Parathyroid adenoma (tissue), 2 donors: Measurements from ENCODE around the gene CCNH.

ENCODE experiments used
- H2AFZ ChIP-seq: fragments of 300-600 bp; sonication (generic); one replicate; pipeline ENCODE4 v1.7.0; 2017; ENCODE audit warnings: antibody characterized with exemption, mild to moderate bottlenecking
- H3K27ac ChIP-seq: fragments of 300-600 bp; sonication (generic); one replicate; pipeline ENCODE4 v1.7.0; 2017
- H3K27me3 ChIP-seq: fragments of 300-600 bp; sonication (generic); one replicate; pipeline ENCODE4 v1.7.0; 2017; ENCODE audit warnings: low read length; ENCODE audit not compliant: control insufficient read depth, insufficient read depth
- H3K36me3 ChIP-seq: fragments of 300-600 bp; sonication (generic); one replicate; pipeline ENCODE4 v1.7.0; 2017; ENCODE audit warnings: low read length; ENCODE audit not compliant: control insufficient read depth, insufficient read depth
- H3K4me1 ChIP-seq: fragments of 300-600 bp; sonication (generic); one replicate; pipeline ENCODE4 v1.7.0; 2017; ENCODE audit warnings: control low read depth
- H3K4me2 ChIP-seq: fragments of 300-600 bp; sonication (generic); one replicate; pipeline ENCODE4 v1.7.0; 2017; ENCODE audit warnings: low read length
- H3K4me3 ChIP-seq: fragments of 300-600 bp; sonication (generic); one replicate; pipeline ENCODE4 v1.7.0; 2017; ENCODE audit warnings: low read depth, low read length
- H3K79me2 ChIP-seq: fragments of 300-600 bp; sonication (generic); one replicate; pipeline ENCODE4 v1.7.0; 2017; ENCODE audit warnings: control low read depth
- H3K9ac ChIP-seq: fragments of 300-600 bp; sonication (generic); one replicate; pipeline ENCODE4 v1.7.0; 2017; ENCODE audit warnings: mild to moderate bottlenecking
- H3K9me3 ChIP-seq: fragments of 300-600 bp; sonication (generic); one replicate; pipeline ENCODE4 v1.7.0; 2017; ENCODE audit warnings: low read length; ENCODE audit not compliant: control insufficient read depth
- CTCF ChIP-seq: fragments of 300-600 bp; sonication (generic); IDR thresholded peaks from one replicate; pipeline ENCODE4 v1.7.0; 2017; ENCODE audit warnings: antibody characterized with exemption, mild to moderate bottlenecking
- donor health status: primary hyperparathyroidism.

Gene CCNH

DNA sequence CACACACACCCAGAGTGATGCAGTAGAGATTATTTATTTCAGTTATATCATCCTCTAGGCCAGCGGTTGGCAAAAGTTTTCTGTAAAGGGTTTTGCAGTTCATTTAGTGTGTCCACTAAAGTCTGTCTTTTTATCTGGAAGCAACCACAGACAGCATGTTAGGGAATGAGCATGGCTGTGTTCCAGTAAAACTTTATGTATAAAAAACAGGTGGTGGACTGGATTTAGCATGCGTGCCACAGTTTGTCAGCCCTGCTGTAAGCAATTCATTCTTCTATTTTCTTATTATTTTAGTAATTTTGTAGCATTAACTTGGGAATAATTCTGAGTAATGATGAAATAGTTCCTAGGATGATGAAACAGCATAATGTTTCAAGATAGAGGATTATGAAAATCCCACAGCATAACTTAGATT is 51.7 kb downstream of the CCNH start:
- TF ChIP-seq CTCF: no peak
- no peaks in the 10 kb centered on the region for H3K36me3 ChIP-seq

DNA sequence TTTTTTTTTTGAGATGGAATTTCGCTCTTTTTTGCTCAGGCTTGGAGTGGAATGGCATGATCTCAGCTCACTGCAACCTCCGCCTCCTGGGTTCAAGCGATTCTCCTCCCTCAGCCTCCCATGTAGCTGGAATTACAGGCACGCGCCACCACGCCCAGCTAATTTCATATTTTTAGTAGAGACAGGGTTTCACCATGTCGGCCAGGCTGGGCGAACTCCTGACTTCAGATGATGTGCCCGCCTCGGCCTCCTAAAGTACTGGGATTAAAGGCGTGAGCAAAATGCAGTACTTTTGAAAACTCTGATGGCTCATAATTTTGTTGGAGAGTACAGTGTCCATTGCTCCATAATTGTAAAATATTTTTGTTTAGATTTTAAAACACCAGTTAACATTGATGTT is 52.6 kb downstream of the CCNH start:
- no peaks in the 10 kb centered on the region for H3K27me3 ChIP-seq
- no peak overlapping the region for H2AFZ ChIP-seq
- no peak overlapping the region for H3K27ac ChIP-seq
- H3K4me1 ChIP-seq: no peaks in the 10 kb centered on the region
- H3K4me2 ChIP-seq: no peak overlapping the region
- H3K9me3 ChIP-seq: no peaks in the 10 kb centered on the region
- TF ChIP-seq CTCF: no peak
- H3K79me2 ChIP-seq: no peaks in the 10 kb centered on the region
- H3K9ac ChIP-seq: no peak overlapping the region
- no peak overlapping the region for H3K4me3 ChIP-seq
- H3K36me3 ChIP-seq: no peaks in the 10 kb centered on the region

More for the DNA sequence above, 51.7 kb downstream of the CCNH start:
- H3K4me1 ChIP-seq: no peaks in the 10 kb centered on the region
- no peak overlapping the region for H3K9ac ChIP-seq
- no peaks in the 10 kb centered on the region for H3K27me3 ChIP-seq
- no peaks in the 10 kb centered on the region for H3K9me3 ChIP-seq
- no peak overlapping the region for H3K4me3 ChIP-seq
- no peak overlapping the region for H2AFZ ChIP-seq
- no peaks in the 10 kb centered on the region for H3K79me2 ChIP-seq
- H3K4me2 ChIP-seq: no peak overlapping the region
- H3K27ac ChIP-seq: no peak overlapping the region

DNA sequence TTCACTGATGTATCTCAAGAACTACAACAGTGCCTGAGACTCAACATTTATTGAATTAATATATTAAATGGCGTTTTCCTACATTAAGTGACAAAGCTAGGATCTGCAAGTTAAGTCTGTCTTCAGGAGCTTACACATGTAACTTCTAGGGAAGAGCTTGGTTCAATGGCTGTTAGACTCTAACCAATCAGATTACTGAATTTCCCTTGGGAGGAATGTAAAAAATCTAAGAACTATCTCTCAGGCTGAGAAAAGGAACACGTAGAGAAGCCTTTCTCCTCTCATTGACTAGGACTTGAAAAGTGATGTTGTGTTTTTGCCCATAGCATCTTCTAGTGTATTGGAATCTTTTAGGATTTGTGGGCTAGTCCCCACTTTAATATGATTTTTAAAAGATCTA is 53.6 kb downstream of the CCNH start:
- Histone ChIP-seq H3K36me3 (no peaks in the 10 kb centered on the region), H3K27me3 (no peaks in the 10 kb centered on the region), H3K4me1 (no peaks in the 10 kb centered on the region), H3K79me2 (no peaks in the 10 kb centered on the region), H3K27ac (no peak overlapping the region), H3K9me3 (no peaks in the 10 kb centered on the region), H3K4me3 (no peak overlapping the region), H2AFZ (no peak overlapping the region), H3K9ac (no peak overlapping the region), H3K4me2 (no peak overlapping the region)
- no peak for TF ChIP-seq CTCF

DNA sequence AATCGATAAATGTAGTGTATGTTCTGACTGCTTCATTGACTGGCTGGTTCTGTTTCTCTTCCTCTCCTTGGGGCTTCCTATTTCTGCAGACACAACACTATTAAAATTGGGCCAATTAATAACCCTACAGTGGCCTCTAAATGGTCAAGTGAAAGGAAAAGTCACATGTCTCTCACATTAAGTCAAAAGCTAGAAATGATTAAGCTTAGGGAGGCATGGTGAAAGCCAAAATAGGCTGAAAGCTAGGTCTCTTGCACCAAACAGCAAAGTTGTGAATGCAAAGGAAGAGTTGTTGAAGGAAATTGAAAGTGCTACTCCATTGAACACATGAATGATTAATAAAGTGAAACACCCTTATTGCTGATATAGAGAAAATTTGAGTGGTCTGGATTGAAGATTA is 58.2 kb downstream of the CCNH start:
- Histone ChIP-seq H3K4me1 (no peaks in the 10 kb centered on the region), H3K4me2 (no peak overlapping the region), H3K27ac (no peak overlapping the region), H3K9me3 (no peaks in the 10 kb centered on the region), H3K27me3 (no peaks in the 10 kb centered on the region), H3K36me3 (no peaks in the 10 kb centered on the region), H3K79me2 (no peaks in the 10 kb centered on the region), H3K9ac (no peak overlapping the region), H3K4me3 (no peak overlapping the region), H2AFZ (no peak overlapping the region)
- no peak for TF ChIP-seq CTCF

DNA sequence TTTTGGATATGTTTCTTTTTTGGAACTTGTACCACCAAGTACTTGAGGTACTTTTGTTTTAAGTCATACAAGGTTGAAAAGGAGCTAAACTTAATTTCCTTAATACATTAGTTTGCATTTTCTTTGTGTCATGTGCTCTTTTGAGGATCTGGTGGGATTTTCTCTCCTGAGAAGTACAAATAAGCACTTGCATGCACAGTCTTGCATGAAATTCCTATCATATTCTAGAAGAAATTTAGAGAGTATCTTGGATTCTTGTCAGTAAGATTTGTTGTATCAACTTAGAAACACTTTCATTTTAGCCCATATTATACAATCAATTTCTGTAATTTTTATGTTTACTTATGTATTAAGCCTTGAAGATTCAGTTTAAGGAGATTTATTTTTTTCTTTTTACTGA is 64.9 kb downstream of the CCNH start:
- Histone ChIP-seq H3K9me3 (no peaks in the 10 kb centered on the region), H3K27me3 (no peaks in the 10 kb centered on the region), H2AFZ (no peak overlapping the region), H3K4me2 (no peak overlapping the region), H3K4me1 (no peaks in the 10 kb centered on the region), H3K79me2 (no peaks in the 10 kb centered on the region), H3K36me3 (no peaks in the 10 kb centered on the region), H3K27ac (no peak overlapping the region), H3K9ac (no peak overlapping the region), H3K4me3 (no peak overlapping the region)
- no peak for TF ChIP-seq CTCF
